Measurements from ENCODE around the gene CYP1A2.

Gene CYP1A2

GRCh38 chr15:74790080-74790916 is 41.7 kb downstream of the CYP1A2 start:
- DNase-seq, result no peak

- DNase-seq, result no peak
Measured at GRCh38 chr15:74791007-74791406, 42.4 kb downstream of the CYP1A2 start.

GRCh38 chr15:74791667-74792066 is 43.0 kb downstream of the CYP1A2 start:
- no peak for DNase-seq

- DNase-seq, result no peak
Measured at GRCh38 chr15:74792227-74793016, 43.8 kb downstream of the CYP1A2 start.

GRCh38 chr15:74793135-74794028 is 44.7 kb downstream of the CYP1A2 start:
- no peak for DNase-seq

- DNase-seq, result no peak
Measured at GRCh38 chr15:74794248-74794969, 45.8 kb downstream of the CYP1A2 start.

- no peak for DNase-seq
Measured at GRCh38 chr15:74794970-74795349, 46.3 kb downstream of the CYP1A2 start.

GRCh38 chr15:74795966-74796625 is 47.5 kb downstream of the CYP1A2 start:
- no peak for DNase-seq

GRCh38 chr15:74798388-74799254 is 50.0 kb downstream of the CYP1A2 start:
- DNase-seq, result no peak

- DNase-seq, result no peak
Measured at GRCh38 chr15:74799255-74799855, 50.7 kb downstream of the CYP1A2 start.

- no peak for DNase-seq
Measured at GRCh38 chr15:74799856-74800558, 51.4 kb downstream of the CYP1A2 start.

- DNase-seq, result no peak
Measured at GRCh38 chr15:74800559-74801094, 52.0 kb downstream of the CYP1A2 start.

- DNase-seq, result no peak
Measured at GRCh38 chr15:74801311-74801997, 52.8 kb downstream of the CYP1A2 start.

GRCh38 chr15:74802290-74802689 is 53.6 kb downstream of the CYP1A2 start:
- DNase-seq, result no peak

- DNase-seq, result no peak
Measured at GRCh38 chr15:74802862-74803447, 54.3 kb downstream of the CYP1A2 start.

- DNase-seq, result no peak
Measured at GRCh38 chr15:74804935-74805334, 56.3 kb downstream of the CYP1A2 start.
